DND-41 (cell line): ENCODE data around the gene MNT.

ENCODE experiments used
- CTCF ChIP-seq: IDR thresholded peaks from 2 replicates; pipeline ENCODE4 v1.5.1; 2012; ENCODE audit warnings: borderline replicate concordance, low read length, moderate library complexity, mild to moderate bottlenecking; ENCODE audit not compliant: poor library complexity, severe bottlenecking; ENCODE audit errors: extremely low read depth
- EZH2 ChIP-seq: IDR thresholded peaks from 3 replicates; pipeline ENCODE4 v1.6.1; 2012; ENCODE audit warnings: borderline replicate concordance, low read depth, mild to moderate bottlenecking, moderate library complexity, low read length, inconsistent platforms; ENCODE audit not compliant: severe bottlenecking

DNA sequence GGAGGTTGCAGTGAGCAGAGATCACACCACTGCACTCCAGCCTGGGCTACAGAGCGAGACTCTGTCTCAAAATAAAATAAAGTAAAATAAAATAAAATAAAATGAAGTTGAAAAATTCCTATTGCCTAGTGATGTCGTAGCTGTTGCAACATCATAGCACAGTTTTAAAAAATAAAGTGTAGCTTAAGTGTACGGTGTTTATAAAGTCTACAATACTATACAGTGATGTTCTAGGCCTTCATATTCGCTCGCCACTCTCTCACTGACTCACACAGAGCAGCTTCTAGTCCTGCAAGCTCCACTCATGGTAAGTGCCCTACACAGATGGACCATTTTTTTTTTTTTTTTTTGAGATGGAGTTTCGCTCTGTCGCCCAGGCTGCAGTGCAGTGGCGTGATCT lies 43.5 kb upstream of the MNT start:
- TF ChIP-seq CTCF: no peak
- no peak for TF ChIP-seq EZH2
